ENCODE results near the gene ARHGAP6.

DNA sequence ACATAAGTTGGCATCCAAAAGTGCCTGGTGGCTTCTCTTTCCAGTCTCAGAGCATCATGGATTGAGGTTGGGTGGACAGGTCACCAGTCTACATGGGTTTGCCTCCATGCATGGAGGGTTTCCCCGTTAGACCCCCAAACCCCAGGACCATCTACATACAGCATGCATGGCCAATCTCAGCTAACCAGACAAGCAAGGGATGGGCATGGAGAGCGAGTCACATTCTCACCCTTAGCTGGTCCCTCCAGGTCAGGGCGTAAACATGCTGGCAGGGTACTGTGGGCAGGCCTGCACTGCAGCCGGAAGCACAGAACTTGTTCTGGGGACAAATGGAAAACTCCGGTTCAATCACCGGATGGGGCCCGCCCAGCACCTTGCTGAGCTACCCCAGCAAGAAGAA, 517.3 kb downstream of the ARHGAP6 start:
- no peak for TF ChIP-seq POLR2A (IDR thresholded peaks at IDR 0.05)
- TF ChIP-seq, protein P1, sequence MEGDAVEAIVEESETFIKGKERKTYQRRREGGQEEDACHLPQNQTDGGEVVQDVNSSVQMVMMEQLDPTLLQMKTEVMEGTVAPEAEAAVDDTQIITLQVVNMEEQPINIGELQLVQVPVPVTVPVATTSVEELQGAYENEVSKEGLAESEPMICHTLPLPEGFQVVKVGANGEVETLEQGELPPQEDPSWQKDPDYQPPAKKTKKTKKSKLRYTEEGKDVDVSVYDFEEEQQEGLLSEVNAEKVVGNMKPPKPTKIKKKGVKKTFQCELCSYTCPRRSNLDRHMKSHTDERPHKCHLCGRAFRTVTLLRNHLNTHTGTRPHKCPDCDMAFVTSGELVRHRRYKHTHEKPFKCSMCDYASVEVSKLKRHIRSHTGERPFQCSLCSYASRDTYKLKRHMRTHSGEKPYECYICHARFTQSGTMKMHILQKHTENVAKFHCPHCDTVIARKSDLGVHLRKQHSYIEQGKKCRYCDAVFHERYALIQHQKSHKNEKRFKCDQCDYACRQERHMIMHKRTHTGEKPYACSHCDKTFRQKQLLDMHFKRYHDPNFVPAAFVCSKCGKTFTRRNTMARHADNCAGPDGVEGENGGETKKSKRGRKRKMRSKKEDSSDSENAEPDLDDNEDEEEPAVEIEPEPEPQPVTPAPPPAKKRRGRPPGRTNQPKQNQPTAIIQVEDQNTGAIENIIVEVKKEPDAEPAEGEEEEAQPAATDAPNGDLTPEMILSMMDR (IDR thresholded peaks at IDR 0.05), result no peak
